Measurements from ENCODE around the gene ZNF506.
"Not testable (repeated sequence)": the region's sequence is repeated elsewhere in the genome, so short reads cannot be mapped to it uniquely, and the experiment has no call there.

Gene ZNF506

DNA sequence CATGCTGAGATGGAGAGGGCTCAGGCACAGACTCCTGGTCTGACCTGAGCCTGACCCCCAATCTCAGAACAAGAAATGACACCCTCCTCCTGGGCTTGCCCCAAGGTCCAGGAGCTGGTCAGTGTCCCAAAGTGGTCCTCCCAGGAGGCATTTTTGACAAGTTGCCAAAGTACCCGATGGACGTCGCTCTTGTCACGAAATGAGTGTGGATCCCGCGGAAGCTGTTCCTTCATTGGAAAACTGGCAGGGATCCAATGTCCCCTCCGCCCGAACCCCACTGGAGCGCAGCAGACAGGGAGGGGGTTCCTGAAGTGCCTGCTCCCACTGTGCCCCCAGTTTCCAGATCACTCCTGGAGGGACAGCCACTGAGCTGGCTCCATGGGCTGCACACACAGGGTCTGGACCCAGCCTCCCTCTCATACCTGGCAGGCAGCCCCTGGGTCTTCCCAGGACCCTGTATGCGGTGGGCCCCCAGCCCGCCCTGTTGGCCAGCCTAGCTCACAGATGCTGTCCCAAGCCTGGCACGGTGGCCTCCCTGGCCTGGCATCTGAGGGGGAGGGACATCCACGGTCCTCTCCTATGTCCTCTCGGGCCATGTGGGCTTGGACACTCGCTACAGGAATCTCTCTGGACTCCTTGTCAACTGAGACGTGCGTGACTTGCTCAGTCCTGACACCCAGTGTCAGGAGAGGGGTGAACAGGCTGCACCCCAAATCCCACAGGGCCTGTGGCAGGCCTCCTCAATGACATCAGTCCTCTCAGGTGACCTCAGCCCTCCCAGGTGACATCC, 75.9 kb downstream of the ZNF506 start:
- no peak for DNase-seq (ENCODE audit: low spot score)

DNA sequence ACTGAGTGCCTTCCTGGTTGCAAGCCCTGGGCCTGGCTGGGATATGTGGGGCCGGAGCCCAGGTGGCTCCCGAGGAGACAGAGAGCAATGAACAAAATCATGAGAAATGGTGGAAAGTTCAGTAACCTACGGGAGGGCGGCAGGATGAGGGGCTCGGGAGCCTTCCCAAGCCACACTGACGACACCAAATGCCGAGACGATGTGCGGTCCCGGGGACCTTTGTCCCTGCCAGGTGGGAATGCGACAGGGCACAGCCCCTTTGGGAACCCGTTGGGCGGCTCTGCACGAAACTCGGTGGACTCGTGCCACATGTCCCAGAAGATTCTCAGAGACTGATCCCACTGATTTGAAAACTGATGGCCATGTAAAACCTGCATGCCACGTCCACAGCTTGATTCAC, 76.9 kb downstream of the ZNF506 start:
- no peak for DNase-seq (ENCODE audit: low spot score)

GRCh38 chr19:19743921-19744320, 77.6 kb downstream of the ZNF506 start:
- not testable (repeated sequence) for DNase-seq (ENCODE audit: low spot score)

- no peak for DNase-seq (ENCODE audit: low spot score)
These were observed 78.4 kb downstream of the ZNF506 start for GRCh38 chr19:19743176-19743575.

- DNase-seq (ENCODE audit: low spot score), result no peak
These were observed 78.8 kb downstream of the ZNF506 start for GRCh38 chr19:19742773-19743172.
